ENCODE results near the gene ZNF532.

ZNF532 gene

GRCh38 chr18:58886431-58886830 is 21.8 kb downstream of the ZNF532 start:
- DNase-seq (ENCODE audit: low read depth): no peak
- TF ChIP-seq CTCF (conservative IDR thresholded peaks at IDR 0.05; ENCODE audit: low read depth, low read length): no peak
- H3K4me3 ChIP-seq (ENCODE audit: low read length): no peak overlapping the region

- no peak for TF ChIP-seq CTCF (conservative IDR thresholded peaks at IDR 0.05; ENCODE audit: low read depth, low read length)
- H3K4me3 ChIP-seq (ENCODE audit: low read length): no peak overlapping the region
- no peak for DNase-seq (ENCODE audit: low read depth)
Observed at GRCh38 chr18:58886864-58887612, 22.4 kb downstream of the ZNF532 start.

- no peak overlapping the region for H3K4me3 ChIP-seq (ENCODE audit: low read length)
- TF ChIP-seq CTCF (conservative IDR thresholded peaks at IDR 0.05; ENCODE audit: low read depth, low read length): no peak
- no peak for DNase-seq (ENCODE audit: low read depth)
Observed at GRCh38 chr18:58887613-58887963, 22.9 kb downstream of the ZNF532 start.

- TF ChIP-seq CTCF (conservative IDR thresholded peaks at IDR 0.05; ENCODE audit: low read depth, low read length): no peak
- no peak for DNase-seq (ENCODE audit: low read depth)
- H3K4me3 ChIP-seq (ENCODE audit: low read length): no peak overlapping the region
Observed at GRCh38 chr18:58891776-58892175, 27.1 kb downstream of the ZNF532 start.

- no peak for DNase-seq (ENCODE audit: low read depth)
- no peak for TF ChIP-seq CTCF (conservative IDR thresholded peaks at IDR 0.05; ENCODE audit: low read depth, low read length)
- no peak overlapping the region for H3K4me3 ChIP-seq (ENCODE audit: low read length)
Observed at GRCh38 chr18:58892488-58892887, 27.8 kb downstream of the ZNF532 start.

GRCh38 chr18:58893388-58894099 is 28.9 kb downstream of the ZNF532 start:
- TF ChIP-seq CTCF (conservative IDR thresholded peaks at IDR 0.05; ENCODE audit: low read depth, low read length): no peak
- no peak overlapping the region for H3K4me3 ChIP-seq (ENCODE audit: low read length)
- DNase-seq (ENCODE audit: low read depth): no peak

GRCh38 chr18:58894930-58895329 is 30.3 kb downstream of the ZNF532 start:
- no peak for TF ChIP-seq CTCF (conservative IDR thresholded peaks at IDR 0.05; ENCODE audit: low read depth, low read length)
- no peak overlapping the region for H3K4me3 ChIP-seq (ENCODE audit: low read length)
- no peak for DNase-seq (ENCODE audit: low read depth)
